Stimulated activated CD8-positive, alpha-beta memory T cell treated with anti-CD3 and anti-CD28 coated beads, Interleukin-7, amount 100 ng/mL, for 1 hour (primary cell): ENCODE results near the gene RPL22.

Source experiments
- DNase-seq, 2 donors: peaks; one replicate each; pipeline ENCODE4 v3.0.0-alpha.2; 2020; ENCODE audit warnings: low read depth in 2 of 2

Gene RPL22

DNA sequence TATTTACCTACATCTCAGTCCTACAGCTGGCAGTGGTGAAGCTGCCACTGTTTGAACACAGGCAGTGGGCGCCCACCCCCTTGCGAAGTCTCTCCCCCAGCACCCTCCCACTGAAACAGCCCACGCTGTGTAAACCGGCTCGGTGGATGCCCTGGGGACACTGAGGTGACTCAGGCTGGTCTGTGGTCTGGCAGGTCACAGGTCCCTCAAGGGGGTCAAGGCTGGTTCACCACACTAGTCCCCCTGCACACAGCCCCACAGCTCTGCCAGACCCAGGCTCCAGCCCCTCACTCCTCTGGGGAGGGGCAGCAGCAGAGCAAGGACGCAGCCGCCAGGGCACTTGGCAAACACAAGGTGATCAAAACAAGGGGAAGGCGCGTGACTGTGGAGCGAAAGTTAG, 26.8 kb downstream of the RPL22 start:
- no peak for DNase-seq

DNA sequence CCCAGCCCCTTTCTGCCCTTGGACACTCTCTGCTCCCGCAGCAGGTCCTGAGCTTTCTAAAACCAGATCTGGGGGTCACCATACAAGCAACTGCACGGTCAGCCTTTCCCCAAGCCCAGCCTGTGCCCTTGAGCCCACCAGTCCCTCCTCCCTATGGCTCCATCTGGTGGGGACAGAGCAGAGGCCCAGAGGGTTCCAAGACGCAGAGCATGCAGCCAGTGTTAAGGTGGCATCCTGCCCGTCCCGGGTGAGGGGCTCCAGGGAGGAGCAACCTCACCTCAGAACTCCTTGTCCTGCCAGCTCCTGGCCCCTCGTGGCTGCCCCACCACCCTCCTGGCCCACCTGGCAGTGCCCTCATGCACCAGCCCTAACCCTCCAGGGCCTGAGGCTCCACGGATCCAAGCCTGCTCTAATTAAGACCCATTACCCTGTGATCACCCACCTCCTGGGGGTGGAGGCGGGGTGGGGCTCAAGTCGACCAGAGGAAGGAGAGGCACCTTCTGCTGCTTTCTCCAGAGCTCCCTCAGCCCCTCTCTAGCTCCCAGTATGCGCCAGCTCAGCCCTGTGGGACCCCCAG, 27.8 kb downstream of the RPL22 start:
- DNase-seq, result no peak

DNA sequence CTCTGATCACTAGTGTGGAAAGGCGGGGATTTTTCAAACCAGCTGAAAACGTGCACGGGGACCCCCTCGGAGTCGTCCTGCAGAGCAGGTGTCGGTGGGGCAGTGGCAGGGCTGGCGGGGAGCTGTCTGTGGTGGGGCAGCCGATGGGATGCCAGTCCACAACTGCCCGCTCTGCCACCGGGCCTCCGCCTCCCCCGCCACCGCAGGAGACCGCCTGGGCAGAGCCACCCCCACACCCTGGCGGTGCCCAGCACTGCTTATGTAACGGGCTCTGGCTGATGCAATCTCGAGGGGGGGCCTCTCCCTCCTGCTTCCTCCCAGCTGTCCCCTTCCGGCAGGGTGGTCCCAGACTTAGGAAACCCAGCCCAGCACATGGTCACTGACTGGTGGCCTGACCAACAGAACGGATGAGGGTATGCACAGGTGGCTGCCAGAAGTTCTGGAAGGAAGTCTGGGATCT, 28.6 kb downstream of the RPL22 start:
- no peak for DNase-seq

DNA sequence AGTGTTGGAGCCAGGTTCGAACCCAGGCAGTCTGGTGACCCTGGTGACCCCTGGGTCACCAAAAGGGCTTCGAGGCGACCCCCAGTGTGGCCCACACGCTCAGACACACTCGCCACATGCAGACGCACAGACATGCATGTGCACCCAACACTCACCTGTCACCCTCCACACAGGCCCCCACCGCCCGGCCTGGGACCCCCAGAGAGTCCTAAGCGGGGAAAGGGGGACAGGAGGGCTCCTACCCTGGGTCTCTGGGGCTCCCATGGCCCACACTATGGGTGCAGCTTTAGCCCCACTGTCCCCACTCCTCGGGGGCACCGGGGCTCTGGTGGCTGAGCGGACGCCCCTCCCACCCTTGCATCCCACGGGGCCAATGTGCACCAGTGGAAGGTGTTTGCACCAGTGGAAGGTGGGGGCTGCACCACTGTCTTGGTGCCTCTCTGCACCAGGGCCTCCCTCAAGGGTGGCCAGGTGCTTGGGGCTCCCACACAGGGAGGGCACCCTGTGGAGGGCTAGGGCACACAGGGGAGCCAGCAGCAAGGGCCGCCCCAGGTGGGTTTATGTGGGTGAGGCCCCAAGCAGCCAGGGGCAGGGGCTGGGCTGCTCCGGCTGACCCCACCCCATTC, 29.2 kb downstream of the RPL22 start:
- no peak for DNase-seq

DNA sequence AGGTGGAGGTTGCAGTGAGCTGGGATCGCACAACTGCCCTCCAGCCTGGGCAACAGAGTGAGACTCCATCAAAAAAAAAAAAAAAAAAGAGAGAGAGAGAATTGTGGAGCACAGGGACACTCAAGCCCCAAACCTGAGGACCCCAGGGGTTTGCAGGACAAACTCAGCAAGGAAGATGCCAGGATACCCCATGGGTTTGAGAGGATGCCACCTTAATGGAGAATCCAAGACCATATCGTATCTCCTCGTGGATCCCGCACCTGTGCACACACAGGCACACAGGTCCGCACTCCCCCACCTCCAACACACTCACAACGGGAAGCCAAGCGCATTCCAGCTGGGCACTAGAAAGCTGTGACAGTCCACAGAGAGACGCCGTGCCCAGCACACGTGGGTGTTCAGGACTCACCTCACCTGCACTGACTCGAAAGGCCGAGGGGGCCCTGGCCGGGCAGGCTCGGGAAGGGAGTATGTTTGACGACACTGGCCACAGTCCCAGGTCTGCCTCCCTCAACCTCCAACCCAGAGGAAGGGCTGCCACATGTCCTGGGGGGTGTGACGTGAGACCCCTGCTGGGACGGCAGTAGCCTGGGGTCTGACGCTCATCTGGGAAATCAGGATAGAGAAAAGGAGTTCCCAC, 30.3 kb downstream of the RPL22 start:
- DNase-seq, result no peak

DNA sequence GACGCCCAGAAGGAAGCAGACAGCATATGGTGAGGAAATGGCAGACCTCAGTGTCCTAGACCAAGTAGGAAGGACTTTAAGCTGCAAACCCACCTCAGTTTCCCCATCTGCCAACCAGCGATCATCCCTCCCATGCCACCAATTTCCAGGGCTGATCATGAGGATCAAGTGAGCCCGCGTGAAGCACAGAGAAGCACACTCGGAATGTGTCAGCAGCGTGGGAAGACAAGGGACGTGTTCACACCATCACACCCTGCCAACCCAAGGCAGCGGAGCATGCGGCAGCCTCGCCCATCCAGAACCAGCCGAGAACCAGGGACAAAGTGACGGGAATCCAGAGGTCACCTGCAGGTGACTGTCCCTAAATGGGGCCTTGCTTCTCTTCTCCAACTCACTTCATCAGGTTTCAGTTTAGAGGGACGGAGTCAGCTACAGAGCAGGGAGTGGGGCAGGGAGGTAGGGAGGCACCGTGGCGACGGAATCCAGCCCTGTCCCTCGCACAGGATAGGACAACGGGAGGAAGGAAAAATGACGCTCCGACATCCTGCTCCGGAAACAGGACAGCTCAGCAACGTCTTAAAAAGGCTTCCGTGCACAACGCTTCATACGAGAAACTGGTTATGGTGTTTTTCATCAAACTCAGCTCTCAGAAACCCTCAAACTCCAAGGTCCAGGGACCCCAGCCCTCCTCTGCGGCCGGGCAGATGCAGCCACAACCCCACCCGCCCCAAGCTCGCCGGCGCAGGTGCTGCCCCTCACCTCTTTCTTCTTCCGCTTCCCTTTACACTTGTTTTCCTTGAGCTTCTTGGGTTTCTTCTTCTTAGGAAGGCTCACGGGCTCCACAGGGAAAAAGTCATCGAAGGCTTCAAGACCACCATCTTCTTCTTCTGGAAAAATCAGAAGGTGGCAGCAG, 31.7 kb downstream of the RPL22 start:
- no peak for DNase-seq

DNA sequence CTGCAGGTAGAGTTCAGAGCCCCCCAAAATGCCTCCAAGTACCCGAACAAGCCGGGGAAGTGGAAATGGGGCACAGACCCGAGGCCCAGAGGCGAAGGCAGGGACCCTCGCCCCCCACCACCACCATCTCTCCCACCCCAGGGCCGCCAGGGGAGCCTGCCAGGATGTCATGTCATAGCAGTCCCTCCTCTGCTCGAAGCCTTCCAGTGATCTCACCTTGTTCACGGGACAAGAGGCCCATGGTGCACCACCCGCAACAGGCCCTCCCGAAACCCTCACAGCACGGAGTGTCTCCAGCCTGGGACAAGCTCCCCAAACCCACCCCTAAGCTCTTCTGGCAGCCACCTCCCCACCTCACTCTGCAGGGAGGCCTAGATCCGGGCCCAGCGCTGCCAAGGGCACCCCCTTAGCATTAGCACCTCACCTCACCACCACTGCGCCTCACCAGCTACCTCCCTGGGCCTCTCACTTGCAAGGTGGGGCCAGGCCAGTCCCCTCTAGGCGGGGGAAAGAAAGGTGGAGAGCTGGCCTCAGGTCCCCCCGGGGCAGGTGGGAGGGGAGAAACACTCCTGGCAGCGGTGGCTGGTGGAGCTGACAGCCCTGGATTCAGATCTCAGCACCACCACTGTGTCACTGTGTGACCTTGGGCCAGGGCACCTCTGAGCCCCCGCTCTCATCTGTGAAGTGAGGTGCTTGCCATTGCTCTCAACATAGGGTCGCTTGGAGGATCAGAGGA, 32.6 kb downstream of the RPL22 start:
- no peak for DNase-seq

DNA sequence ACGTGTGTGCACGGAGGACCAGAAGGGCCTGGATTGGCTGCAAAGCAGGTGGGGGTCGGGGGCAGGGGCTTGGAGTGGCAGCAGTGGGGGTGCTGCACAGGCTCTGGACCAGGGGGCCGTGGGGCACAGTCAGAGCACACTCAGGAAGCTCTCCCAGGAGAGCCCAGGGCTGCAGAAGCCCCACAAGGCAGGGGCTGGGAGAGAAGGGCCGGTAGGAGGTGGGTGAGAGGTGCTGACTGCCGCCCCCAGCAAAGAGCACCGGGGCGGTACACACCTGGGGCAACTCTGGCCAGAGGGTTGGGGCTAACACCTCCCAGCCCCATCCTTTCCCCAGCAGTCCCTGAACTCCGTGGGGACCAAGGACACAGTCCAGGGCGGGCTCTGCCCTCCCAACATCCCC, 33.2 kb downstream of the RPL22 start:
- DNase-seq, result no peak

DNA sequence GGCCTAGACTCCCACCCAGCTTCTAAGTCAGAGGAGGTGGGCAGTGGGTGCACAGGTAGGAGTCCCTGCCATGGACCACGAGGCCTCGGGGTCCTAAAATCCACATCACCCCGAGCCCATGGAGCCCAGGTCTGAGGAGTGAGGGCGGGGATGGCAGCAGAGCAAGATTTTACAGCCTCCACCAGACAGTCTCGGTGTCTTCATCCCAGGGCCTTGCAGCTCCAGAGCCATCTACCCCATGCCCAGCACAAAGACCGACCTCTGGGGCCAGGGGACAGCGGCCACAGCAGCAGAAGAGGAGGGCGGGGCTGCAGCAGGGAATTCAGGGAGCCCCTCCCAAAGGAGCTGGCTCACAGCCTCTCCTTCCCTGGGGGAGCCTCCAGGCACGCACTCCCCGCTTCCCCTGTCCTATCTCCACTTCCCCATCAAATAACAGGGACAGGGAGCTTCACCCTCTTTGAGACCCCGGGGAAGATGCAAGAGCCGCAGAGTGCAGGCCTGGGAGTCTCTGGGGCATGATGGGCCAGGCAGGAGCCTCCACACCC, 33.9 kb downstream of the RPL22 start:
- DNase-seq, result no peak

DNA sequence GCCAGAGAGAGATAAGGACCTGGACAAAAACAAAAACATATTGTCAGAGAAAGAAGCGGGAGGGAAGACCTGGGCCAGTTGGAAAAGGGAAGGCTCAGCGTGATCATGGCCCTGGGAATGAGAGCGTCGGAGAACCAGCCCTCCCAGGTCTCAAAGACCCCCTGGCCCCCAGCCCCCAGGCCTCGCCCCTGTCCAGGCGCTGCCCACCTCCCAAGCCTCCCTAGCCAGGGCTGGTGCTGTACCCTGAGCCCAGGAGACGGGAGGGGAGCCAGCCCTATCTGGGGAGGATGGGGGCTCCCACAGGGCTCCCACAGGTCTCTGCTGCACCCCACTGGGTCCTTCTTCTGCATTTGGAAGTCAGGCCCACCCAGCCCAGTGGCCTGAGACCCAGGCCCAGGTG, 34.4 kb downstream of the RPL22 start:
- no peak for DNase-seq

DNA sequence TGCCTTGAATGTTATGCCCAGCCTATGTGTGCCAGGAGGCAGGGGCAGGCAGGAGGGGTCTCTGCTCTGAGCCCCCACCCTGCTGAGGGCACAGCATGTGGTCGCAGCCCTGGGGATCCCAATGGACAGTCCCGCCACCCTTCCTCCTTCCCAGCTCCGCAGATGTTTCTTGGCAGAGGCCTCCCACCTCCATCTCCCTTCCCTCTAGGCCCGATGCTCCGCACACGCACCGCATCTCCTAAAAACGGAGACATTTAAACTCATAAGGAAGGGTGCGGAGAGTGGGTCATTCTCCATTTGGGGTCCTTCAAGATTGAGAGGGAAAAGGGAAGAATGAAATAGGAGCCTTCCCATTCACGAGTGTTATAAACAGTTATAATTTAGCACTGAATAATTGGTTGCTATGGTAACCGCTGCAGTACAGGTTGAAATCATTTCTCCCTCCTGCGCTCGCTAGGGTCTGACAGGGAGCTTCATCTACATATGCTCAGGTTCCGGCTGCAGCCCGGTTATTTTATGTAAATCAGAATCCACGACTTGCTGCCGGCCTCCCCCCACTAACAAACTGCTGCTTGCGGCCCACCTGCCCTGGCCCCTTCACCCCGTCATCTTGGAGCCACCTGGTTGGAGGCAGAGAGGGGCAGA, 35.3 kb downstream of the RPL22 start:
- DNase-seq, result no peak

DNA sequence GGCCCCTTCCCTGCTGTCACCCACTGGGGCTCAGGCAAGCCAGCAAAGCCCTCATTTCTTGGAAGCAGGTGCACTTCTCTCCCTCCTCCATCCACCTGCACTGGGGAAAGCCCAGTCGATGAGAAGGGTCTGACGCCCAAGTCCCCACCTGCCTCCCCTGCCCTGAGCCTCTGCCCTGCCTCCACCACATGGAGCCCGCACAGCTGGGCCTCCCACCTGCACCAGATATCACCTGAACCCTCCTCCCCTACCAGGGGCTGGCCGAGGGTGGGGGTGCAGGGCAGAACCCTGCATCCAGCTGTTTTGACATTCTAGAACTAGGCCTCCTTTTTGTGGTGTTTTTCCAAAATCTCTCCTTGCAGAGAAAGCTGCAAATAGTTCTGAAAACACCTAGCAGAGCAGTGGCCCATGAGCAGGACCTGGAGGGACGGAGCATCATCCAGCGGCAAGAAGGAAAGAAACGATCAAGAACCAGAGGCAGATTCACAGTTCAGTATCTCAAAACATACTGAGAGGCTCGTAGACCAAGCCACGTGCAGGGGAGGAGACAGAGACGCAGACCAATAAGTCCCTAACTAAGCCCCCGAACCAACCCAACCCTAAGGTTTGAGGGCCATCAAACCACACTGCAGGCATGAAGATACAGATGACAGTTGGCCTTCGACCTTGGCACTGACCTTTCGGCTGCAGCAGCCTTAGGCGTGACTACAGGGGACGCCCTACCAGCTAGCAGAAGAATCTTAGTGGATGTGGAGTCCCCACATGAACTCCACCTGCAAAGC, 36.0 kb downstream of the RPL22 start:
- DNase-seq, result no peak

DNA sequence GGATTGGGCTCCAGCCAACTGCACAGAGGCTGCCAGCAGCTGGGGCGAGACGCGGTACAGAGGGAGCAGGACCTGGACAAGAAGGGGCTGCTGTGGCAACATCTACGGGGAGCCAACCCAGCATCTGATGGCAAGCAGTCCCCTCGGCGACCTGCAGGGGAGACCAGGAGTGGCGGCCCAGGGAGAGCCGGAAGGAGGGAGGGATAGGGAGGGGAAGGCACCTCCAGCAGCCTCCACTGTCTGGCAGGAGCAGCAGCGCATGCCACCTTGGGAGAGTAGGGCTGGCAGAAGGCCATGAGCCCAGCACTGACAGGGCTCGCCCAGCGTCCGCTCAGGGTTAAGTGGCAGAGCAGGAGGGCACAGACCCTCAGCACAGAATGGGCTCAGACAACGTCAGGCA, 36.6 kb downstream of the RPL22 start:
- DNase-seq, result no peak

DNA sequence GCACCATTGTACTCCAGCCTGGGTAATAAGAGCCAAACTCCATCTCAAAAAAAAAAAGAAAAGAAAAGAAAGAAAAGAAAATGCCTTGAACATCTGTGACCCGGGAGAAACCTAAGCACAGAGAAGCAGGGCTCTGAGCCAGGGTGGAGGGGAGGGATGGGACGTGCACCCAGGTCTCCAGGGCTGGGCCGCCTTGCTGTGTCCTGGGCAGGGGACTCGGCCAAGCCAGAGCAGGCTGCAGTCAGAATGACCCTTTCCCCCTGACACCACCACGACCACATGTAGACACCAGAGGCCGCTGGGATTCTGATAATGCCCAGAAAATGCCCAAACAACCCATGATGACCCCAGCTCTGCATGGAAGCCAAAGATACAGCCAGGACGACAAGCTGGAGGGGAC, 37.1 kb downstream of the RPL22 start:
- no peak for DNase-seq

DNA sequence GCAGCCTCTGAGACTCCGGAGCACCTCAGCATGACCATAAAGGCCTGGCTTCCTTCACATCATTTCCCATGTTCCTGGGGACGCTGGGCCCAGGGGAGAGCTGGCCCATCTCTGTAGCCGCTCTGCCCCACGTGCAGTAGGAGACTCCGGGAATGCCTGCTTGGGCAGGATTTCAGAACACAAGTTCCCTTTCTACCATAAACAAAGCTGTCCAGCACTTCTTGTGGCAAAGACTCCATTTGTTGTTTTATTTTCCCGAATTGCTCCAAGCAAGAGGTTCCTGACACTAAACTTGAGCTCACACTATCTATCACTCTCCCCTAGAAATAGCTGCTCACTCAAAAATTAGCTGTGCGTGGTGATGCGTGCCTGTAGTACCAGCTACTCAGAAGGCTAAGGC, 41.2 kb downstream of the RPL22 start:
- no peak for DNase-seq

DNA sequence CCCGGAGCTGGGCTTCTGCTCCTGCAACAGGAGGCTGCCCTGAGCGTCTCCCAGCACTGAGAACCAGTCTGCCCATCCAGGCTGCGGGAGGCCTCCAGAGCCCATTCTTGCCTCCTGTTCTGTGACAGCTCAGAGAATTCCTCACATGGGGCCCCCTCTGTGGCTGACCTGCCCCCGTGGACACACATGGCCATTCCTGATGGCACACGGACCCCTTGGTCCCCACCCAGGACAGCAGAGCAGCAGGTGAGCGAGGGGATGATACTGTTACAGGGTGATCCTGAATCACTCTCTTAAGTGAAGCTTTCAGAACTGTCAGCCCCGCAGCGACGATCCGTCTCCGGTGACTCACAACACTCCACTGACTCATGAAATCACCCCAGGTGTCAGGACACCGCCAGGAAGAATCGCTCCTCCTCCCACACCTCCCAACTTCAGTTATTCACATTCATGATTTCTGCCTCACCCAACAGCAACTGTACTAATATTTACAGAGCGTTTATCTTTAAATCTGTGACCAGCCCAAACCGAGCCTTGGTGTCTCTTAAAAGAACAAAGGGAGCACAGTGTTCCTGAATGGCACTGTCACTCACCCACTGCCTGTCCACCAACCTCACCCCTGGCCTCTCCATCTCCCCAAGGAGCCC, 41.7 kb downstream of the RPL22 start:
- DNase-seq, result no peak

DNA sequence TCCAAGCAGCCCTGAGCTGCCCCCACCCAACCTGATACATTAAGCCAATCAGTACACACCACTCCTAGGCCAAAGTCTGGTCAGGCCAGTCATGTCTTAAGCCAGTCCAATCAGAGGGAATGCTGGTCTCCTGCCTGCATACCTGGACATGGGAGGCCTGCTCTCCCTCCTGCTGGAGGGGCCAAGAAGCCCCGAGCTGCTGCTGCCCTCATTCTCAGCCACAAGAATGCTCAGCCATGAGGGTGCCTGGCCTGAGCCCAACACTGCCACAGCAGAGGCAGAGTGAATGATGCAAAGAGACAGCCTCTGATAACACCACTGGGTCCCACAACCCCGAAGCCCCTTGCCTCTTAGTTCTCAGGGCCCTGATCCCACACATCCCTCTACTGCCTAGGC, 42.3 kb downstream of the RPL22 start:
- no peak for DNase-seq

DNA sequence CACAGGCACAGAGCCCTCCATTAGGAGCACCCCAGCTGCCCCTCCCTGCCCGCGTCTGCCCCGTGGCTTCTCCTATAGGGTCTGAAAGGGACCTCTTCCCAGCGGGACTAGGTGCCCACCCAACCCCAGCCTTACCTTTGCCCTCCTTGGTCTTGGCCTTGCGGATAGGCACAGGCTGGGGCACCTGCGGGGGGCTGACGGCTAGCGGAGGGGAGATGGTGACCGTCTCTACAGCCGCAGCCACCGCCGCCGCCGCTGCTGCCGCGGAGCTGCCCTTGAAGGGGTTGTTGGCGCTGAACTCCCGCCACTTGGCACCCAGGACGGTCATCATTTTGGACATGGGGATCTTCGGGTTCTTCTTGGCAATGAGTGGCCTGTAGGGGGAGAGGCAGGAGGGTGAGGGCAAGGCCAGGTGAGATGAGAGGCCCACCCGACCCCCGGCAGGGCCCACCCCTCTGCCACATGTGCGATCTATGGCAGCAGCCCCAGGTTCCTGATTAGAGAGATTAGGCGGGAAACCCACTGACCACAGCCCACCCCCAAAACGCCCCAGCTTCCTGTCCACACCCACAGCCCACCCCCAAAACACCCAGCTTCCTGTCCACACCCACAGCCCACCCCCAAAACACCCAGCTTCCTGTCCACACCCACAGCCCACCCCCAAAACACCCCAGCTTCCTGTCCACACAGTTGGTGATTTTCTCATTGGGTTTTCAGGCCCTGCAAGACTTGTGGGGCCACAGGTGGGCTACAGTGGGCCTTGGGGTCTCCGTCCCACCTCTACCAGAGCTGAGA, 44.7 kb downstream of the RPL22 start:
- DNase-seq, result no peak

DNA sequence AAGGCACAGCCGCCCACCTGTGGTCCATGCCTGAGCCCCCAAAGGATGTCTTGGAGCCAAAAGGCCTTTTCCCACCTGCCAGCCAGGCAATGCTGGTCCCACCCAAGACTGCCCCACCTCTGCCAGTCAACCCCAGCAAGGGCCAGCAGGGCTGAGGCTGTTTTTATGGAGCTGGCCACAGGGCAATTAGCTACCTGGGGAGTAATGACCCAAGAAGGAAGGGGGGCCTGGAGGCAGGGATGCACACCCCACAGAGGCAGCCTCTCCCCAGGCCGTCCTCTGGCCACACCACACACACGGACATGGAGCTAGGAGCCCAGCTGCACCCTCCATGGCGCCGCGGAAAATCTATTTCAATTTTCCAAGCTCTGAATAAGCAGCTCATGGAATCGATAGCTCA, 46.5 kb downstream of the RPL22 start:
- no peak for DNase-seq
